ENCODE results near the gene ANKRD52. TPM values are rescaled to one million over a fixed set of nuclear protein-coding genes. Genes with fewer than 3 reads are reported as not detected.
"Not testable (repeated sequence)": the region's sequence is repeated elsewhere in the genome, so short reads cannot be mapped to it uniquely, and the experiment has no call there.

ANKRD52 gene
- total and polyA plus RNA-seq, 4 donors, result 4.4 to 37.9 (median 19.9) TPM

DNA sequence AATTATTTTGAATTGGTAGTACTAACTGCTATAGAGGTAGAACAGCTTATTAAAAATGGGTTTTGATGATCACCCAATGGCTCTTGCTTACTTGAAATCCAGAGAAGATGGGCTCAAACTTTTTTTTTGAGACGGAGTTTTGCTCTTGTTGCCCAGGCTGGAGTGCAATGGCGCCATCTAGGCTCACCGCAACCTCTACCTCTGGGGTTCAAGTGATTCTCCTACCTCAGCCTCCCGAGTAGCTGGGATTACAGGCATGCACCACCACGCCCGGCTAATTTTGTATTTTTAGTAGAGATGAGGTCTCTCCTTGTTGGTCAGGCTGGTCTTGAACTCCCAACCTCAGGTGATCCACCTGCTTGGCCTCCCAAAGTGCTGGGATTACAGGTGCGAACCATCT is 4.8 kb upstream of the ANKRD52 start:
- intact Hi-C loops (cut with DNase I); ATAC-seq (ENCODE audit: low FRiP score); H3K4me3 ChIP-seq (ENCODE audit: low read length in 2 of 2); H3K36me3 ChIP-seq (ENCODE audit: control insufficient read depth in 1 of 2, insufficient read depth in 2 of 2, low read length in 1 of 2); H3K4me1 ChIP-seq (ENCODE audit: control insufficient read depth in 1 of 2, insufficient read depth in 2 of 2, low read length in 2 of 2); H3K27me3 ChIP-seq (ENCODE audit: control insufficient read depth in 1 of 2, insufficient read depth in 2 of 2, low read length in 1 of 2); H3K9me3 ChIP-seq (ENCODE audit: control insufficient read depth, low read length); DNase-seq; H3K27ac ChIP-seq (ENCODE audit: low read depth in 1 of 2, low read length in 2 of 2): not testable (repeated sequence)
- 90 to 93% methylated on average over 7 of the region's 7 CpGs for WGBS, 2 donors

DNA sequence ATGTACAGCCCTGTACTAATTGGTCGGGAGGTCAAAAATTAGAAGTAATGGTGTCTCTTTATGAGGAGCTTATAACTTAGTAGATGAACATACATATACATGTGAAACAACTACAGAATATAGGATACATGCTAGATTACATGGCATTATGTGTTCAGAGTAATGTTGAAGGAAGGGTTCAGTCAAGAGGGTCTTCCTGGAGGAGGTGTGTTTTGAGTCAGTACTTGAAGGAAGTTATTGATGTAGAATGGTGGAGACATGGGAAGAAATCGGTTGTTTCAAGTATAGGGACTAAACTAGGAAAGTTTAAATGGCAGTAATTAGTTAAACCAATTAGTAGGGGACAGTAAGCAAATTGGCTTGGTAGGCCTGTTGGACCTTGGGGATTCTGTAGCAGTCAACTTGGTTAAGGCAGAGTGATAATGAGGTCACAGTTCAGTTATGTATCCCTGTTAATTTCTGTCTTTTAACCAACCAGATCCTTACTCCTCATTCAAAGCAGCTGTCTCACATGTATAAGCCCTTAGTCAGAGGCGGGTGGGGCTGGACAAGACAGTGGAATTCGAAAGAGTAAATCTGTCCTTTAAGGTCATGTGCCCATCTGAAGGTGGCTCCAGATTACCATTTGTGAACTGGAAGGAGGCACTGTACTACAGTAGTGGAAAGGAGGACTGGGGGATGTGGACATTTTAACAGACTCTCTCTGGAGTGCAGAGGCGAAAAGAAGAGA is 3.5 kb upstream of the ANKRD52 start:
- H3K4me3 ChIP-seq (ENCODE audit: low read length in 2 of 2), result no peak overlapping the region
- no peaks in the 10 kb centered on the region for H3K36me3 ChIP-seq (ENCODE audit: control insufficient read depth in 1 of 2, insufficient read depth in 2 of 2, low read length in 1 of 2)
- intact Hi-C loops (cut with DNase I), result no loop called here
- H3K27me3 ChIP-seq (ENCODE audit: control insufficient read depth in 1 of 2, insufficient read depth in 2 of 2, low read length in 1 of 2), result no peaks in the 10 kb centered on the region
- peaks cover 0 to under 1% of the 10 kb centered on the region in 2 donors for H3K4me1 ChIP-seq (ENCODE audit: control insufficient read depth in 1 of 2, insufficient read depth in 2 of 2, low read length in 2 of 2)
- DNase-seq (no peak), ATAC-seq (ENCODE audit: low FRiP score) (no peak)
- no peak overlapping the region for H3K27ac ChIP-seq (ENCODE audit: low read depth in 1 of 2, low read length in 2 of 2)
- H3K9me3 ChIP-seq (ENCODE audit: control insufficient read depth, low read length), result no peaks in the 10 kb centered on the region
- WGBS, 2 donors, result 87 to 90% methylated on average over 5 of the region's 5 CpGs

DNA sequence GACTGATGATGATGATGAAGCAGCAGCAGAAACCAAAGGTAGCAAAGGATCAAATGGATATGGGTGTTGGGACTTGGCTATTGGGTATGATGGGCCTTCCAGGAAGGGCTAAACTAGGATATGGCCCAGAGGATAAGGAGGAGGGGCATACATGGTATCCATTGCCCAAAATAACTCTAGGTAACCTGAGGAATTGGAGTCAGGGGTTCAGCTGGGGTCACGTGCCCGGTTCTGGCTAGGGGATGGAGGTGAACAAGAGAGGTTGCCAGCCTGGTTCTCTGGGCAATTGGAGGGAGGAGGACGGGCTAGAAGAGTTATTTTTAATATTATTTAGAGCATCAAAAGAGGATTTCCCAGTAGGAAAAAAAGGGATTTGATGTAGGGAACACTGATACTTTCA is 2.7 kb upstream of the ANKRD52 start:
- no peak overlapping the region for H3K27ac ChIP-seq (ENCODE audit: low read depth in 1 of 2, low read length in 2 of 2)
- intact Hi-C loops (cut with DNase I), result no loop called here
- H3K4me1 ChIP-seq (ENCODE audit: control insufficient read depth in 1 of 2, insufficient read depth in 2 of 2, low read length in 2 of 2), result peaks cover 0 to 3% of the 10 kb centered on the region in 2 donors
- no peaks in the 10 kb centered on the region for H3K36me3 ChIP-seq (ENCODE audit: control insufficient read depth in 1 of 2, insufficient read depth in 2 of 2, low read length in 1 of 2)
- DNase-seq, result peak in 1 of 2 donors; percentile 5
- ATAC-seq (ENCODE audit: low FRiP score), result no peak
- H3K4me3 ChIP-seq (ENCODE audit: low read length in 2 of 2), result no peak overlapping the region
- 72 to 84% methylated on average over 3 of the region's 3 CpGs for WGBS, 2 donors
- no peaks in the 10 kb centered on the region for H3K27me3 ChIP-seq (ENCODE audit: control insufficient read depth in 1 of 2, insufficient read depth in 2 of 2, low read length in 1 of 2)
- H3K9me3 ChIP-seq (ENCODE audit: control insufficient read depth, low read length), result no peaks in the 10 kb centered on the region

DNA sequence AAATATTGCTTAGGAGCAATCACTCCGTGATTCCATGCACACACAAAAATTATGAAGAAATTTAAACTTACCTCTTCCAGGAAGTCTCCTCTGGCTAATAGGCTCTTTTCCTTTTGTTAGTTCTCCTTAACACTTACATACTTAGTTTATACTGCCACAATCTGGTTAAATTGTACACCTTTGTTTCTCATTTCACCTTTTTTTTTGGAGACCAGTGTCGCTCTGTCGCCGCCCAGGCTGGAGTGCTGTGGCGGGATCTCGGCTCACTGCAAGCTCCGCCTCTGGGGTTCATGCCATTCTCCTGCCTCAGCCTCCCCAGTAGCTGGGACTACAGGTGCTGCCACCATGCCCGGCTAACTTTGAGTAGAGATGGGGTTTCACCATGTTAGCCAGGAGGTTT is 2.2 kb upstream of the ANKRD52 start:
- H3K36me3 ChIP-seq (ENCODE audit: control insufficient read depth in 1 of 2, insufficient read depth in 2 of 2, low read length in 1 of 2), result no peaks in the 10 kb centered on the region
- 93 to 95% methylated on average over 8 of the region's 8 CpGs for WGBS, 2 donors
- no peak for ATAC-seq (ENCODE audit: low FRiP score)

DNA sequence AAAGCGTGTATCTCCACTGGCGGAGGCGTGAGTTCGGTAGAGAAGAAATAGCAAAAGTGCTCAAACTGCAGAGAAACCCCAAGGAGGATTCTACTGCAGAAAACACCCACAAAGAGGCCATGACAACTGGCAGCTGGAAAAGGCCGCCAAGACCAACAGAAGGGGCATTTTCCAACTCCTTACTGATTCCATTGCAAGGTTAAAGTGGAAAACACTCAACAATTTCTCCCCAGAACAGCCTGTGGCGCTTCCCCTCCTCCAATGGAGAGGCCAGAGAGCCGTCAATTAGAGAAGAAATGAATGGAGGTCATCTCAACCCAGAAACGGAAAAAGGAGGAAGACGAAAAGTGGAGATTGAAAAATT is 618 bp upstream of the ANKRD52 start:
- no peak for ATAC-seq (ENCODE audit: low FRiP score)
- H3K4me3 ChIP-seq (ENCODE audit: low read length in 2 of 2), result peak overlapping the region; percentile 87 to 99
- H3K27me3 ChIP-seq (ENCODE audit: control insufficient read depth in 1 of 2, insufficient read depth in 2 of 2, low read length in 1 of 2), result no peaks in the 10 kb centered on the region
- H3K27ac ChIP-seq (ENCODE audit: low read depth in 1 of 2, low read length in 2 of 2), result peak overlapping the region in 1 of 2 donors; percentile 72
- peaks cover 0 to 3% of the 10 kb centered on the region in 2 donors for H3K4me1 ChIP-seq (ENCODE audit: control insufficient read depth in 1 of 2, insufficient read depth in 2 of 2, low read length in 2 of 2)
- H3K9me3 ChIP-seq (ENCODE audit: control insufficient read depth, low read length), result no peaks in the 10 kb centered on the region
- peaks cover 0 to 4% of the 10 kb centered on the region in 2 donors for H3K36me3 ChIP-seq (ENCODE audit: control insufficient read depth in 1 of 2, insufficient read depth in 2 of 2, low read length in 1 of 2)
- no peak for DNase-seq
- intact Hi-C loops (cut with DNase I), result loop anchor here in 1 of 2 donors (2.0 to 5.0 kb wide), 2 partner anchors 37 to 68 kb away; partner anchors contain the start of genes NABP2 and RNF41
- WGBS, 2 donors, result 2% methylated on average over 9 of the region's 9 CpGs

More for the DNA sequence above, 2.2 kb upstream of the ANKRD52 start:
- H3K27me3 ChIP-seq (ENCODE audit: control insufficient read depth in 1 of 2, insufficient read depth in 2 of 2, low read length in 1 of 2), result no peaks in the 10 kb centered on the region
- peak in 1 of 2 donors; percentile 39 for DNase-seq
- no peak overlapping the region for H3K4me3 ChIP-seq (ENCODE audit: low read length in 2 of 2)
- peaks cover 0 to 3% of the 10 kb centered on the region in 2 donors for H3K4me1 ChIP-seq (ENCODE audit: control insufficient read depth in 1 of 2, insufficient read depth in 2 of 2, low read length in 2 of 2)
- H3K9me3 ChIP-seq (ENCODE audit: control insufficient read depth, low read length), result no peaks in the 10 kb centered on the region
- no peak overlapping the region for H3K27ac ChIP-seq (ENCODE audit: low read depth in 1 of 2, low read length in 2 of 2)
- intact Hi-C loops (cut with DNase I), result no loop called here

DNA sequence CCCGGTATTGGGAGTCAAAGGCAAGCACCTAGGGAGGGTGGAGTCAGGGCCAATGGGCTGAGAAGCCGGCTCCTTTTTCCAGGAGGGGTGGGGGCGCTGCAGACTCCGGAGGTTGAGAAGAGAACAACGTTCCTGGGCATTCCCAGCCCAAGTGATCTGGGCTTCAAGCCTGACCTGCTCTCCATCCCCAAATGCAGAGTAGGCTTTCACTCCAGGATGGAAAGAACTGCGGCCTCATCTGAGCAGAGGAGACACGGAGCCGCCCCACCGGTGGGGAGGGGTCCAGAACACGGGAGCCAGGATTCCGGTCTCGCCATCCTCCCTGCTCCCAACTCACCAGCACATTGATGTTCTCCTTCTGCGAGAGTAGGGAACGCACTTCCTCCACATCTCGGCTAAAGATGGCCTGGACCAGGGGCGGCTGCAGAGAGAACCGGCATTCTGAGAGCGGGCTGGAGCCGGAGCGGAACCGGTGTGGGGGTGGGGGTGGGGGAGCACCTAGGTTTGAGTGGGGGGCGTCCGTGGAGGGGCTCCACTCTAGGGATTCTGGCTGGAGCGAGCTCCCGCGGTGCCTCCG is 605 bp downstream of the ANKRD52 start:
- peak; percentile 30 for ATAC-seq (ENCODE audit: low FRiP score)
- Histone ChIP-seq H3K4me3 (ENCODE audit: low read length in 2 of 2) (peak overlapping the region; percentile 99 to 100), H3K36me3 (ENCODE audit: control insufficient read depth in 1 of 2, insufficient read depth in 2 of 2, low read length in 1 of 2) (peaks cover 0 to 11% of the 10 kb centered on the region in 2 donors), H3K9me3 (ENCODE audit: control insufficient read depth, low read length) (no peaks in the 10 kb centered on the region), H3K4me1 (ENCODE audit: control insufficient read depth in 1 of 2, insufficient read depth in 2 of 2, low read length in 2 of 2) (peaks cover 0 to 3% of the 10 kb centered on the region in 2 donors), H3K27ac (ENCODE audit: low read depth in 1 of 2, low read length in 2 of 2) (no peak overlapping the region), H3K27me3 (ENCODE audit: control insufficient read depth in 1 of 2, insufficient read depth in 2 of 2, low read length in 1 of 2) (no peaks in the 10 kb centered on the region)
- DNase-seq, result no peak
- intact Hi-C loops (cut with DNase I), result loop anchor here in 1 of 2 donors (2.0 to 5.0 kb wide), 2 partner anchors 35 to 67 kb away; partner anchors contain the start of genes NABP2 and RNF41
- WGBS, 2 donors, result 0 to 1% methylated on average over 25 to 27 of the region's 27 CpGs

DNA sequence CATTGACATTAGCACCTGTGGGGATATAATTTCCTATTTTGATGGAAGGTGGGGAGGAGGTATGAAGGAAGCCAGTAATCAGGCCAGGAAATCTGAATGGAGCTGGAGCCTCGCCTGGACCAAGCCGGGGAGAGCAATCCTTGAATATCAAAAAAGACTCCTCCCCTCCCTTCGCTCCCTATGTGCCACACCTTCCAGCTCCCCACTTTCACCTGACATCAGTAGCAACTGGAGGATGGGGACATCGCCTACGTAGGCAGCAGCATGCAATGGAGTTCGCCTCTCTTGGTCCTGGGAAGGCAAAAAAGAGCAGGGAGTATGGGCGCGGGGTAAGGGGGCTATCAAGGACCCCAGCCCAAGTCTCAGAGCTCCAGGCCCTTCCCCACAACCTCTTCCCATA is 1.1 kb downstream of the ANKRD52 start:
- H3K4me1 ChIP-seq (ENCODE audit: control insufficient read depth in 1 of 2, insufficient read depth in 2 of 2, low read length in 2 of 2), result peaks cover 0 to 3% of the 10 kb centered on the region in 2 donors
- WGBS, 2 donors, result 29 to 30% methylated on average over 8 of the region's 8 CpGs
- ATAC-seq (ENCODE audit: low FRiP score), result no peak
- peaks cover 0 to 13% of the 10 kb centered on the region in 2 donors for H3K36me3 ChIP-seq (ENCODE audit: control insufficient read depth in 1 of 2, insufficient read depth in 2 of 2, low read length in 1 of 2)
- H3K4me3 ChIP-seq (ENCODE audit: low read length in 2 of 2), result peak overlapping the region; percentile 99 to 100
- no peak overlapping the region for H3K27ac ChIP-seq (ENCODE audit: low read depth in 1 of 2, low read length in 2 of 2)
- no peaks in the 10 kb centered on the region for H3K27me3 ChIP-seq (ENCODE audit: control insufficient read depth in 1 of 2, insufficient read depth in 2 of 2, low read length in 1 of 2)
- intact Hi-C loops (cut with DNase I), result loop anchor here in 1 of 2 donors (5.0 kb wide), 1 partner anchor 35 kb away; the partner anchor contains the start of genes NABP2 and RNF41
- peak in 1 of 2 donors; percentile 32 for DNase-seq
- no peaks in the 10 kb centered on the region for H3K9me3 ChIP-seq (ENCODE audit: control insufficient read depth, low read length)

DNA sequence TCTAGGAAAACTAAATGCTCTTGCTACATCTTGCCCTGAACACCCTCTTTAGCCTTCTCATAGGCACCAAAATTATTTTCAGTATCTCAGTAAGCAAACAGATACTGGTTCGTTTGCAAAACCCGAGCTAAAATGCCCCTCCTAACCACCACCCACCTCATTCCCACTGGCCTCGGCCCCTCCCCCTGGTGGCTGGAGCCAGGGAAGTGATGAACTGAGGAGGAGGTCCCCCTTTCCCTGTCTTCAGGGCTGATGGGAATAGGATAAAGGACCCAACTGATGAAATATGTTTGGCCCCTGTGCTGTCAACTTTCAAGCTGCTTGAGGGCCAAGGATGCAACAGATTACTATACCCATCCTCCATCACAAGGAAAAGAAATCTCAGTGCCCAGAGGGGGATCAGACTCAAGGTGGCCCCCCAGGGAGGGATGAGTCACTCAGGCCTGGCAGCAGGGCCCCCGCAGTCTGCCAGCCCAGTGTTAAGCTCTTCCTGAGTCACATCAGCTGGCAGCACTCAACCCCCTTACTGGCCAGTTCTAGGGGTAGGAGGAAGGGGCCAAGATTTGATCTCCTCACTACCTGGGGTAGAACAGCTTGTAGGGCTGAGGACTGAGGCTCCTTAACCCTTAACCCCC is 1.7 kb downstream of the ANKRD52 start:
- ATAC-seq (ENCODE audit: low FRiP score) (no peak), DNase-seq (peak in 1 of 2 donors; percentile 83)
- whole genome bisulfite sequencing, 2 donors, result 14 to 24% methylated on average over 4 of the region's 4 CpGs
- intact Hi-C loops (cut with DNase I), result loop anchor here in 1 of 2 donors (5.0 kb wide), 1 partner anchor 34 kb away; the partner anchor contains the start of genes NABP2 and RNF41
- Histone ChIP-seq H3K27me3 (ENCODE audit: control insufficient read depth in 1 of 2, insufficient read depth in 2 of 2, low read length in 1 of 2) (no peaks in the 10 kb centered on the region), H3K4me1 (ENCODE audit: control insufficient read depth in 1 of 2, insufficient read depth in 2 of 2, low read length in 2 of 2) (peaks cover 0 to 3% of the 10 kb centered on the region in 2 donors), H3K27ac (ENCODE audit: low read depth in 1 of 2, low read length in 2 of 2) (no peak overlapping the region), H3K4me3 (ENCODE audit: low read length in 2 of 2) (peak overlapping the region in 1 of 2 donors; percentile 99), H3K36me3 (ENCODE audit: control insufficient read depth in 1 of 2, insufficient read depth in 2 of 2, low read length in 1 of 2) (peaks cover 0 to 17% of the 10 kb centered on the region in 2 donors), H3K9me3 (ENCODE audit: control insufficient read depth, low read length) (no peaks in the 10 kb centered on the region)
